Nephron (organoid): ENCODE measurements around the gene CADPS.

Experiments used
- H3K27ac Mint-ChIP-seq, 3 experiments: 2 replicates each; pipeline ENCODE4 v1.8.0; 2020; ENCODE audit warnings: mixed read lengths in 3 of 3, mild to moderate bottlenecking in 2 of 3, moderate library complexity in 1 of 3
- H3K27me3 Mint-ChIP-seq: 2 replicates; pipeline ENCODE4 v1.8.0; 2021; ENCODE audit warnings: low read depth, mild to moderate bottlenecking, moderate library complexity, mixed read lengths
- H3K36me3 Mint-ChIP-seq: 2 replicates; pipeline ENCODE4 v1.8.0; 2020; ENCODE audit warnings: low read depth, mixed read lengths
- H3K4me1 Mint-ChIP-seq: 2 replicates; pipeline ENCODE4 v1.8.0; 2020; ENCODE audit warnings: mixed read lengths
- H3K4me3 Mint-ChIP-seq, 3 experiments: 2 replicates each; pipeline ENCODE4 v1.8.0; 2020; ENCODE audit warnings: mild to moderate bottlenecking in 3 of 3, mixed read lengths in 3 of 3, moderate library complexity in 2 of 3
- H3K9me3 Mint-ChIP-seq: 2 replicates; pipeline ENCODE4 v1.8.0; 2020; ENCODE audit warnings: mixed read lengths
- CTCF ChIP-seq, 3 experiments: fragments of 200-600 bp; sonication (generic); IDR thresholded peaks; one replicate each; pipeline ENCODE4 v1.5.0; 2021; ENCODE audit warnings: antibody characterized with exemption in 3 of 3; ENCODE audit not compliant: unreplicated experiment in 3 of 3

The CADPS gene

GRCh38 chr3:62611541-62612240, 263.5 kb downstream of the CADPS start:
- no peaks in the 10 kb centered on the region for H3K9me3 Mint-ChIP-seq
- H3K27ac Mint-ChIP-seq = no peak overlapping the region
- no peaks in the 10 kb centered on the region for H3K27me3 Mint-ChIP-seq
- TF ChIP-seq CTCF (IDR thresholded peaks at IDR 0.05; ENCODE audit: unreplicated experiment in 3 of 3) = no peak
- H3K4me1 Mint-ChIP-seq = no peaks in the 10 kb centered on the region
- H3K4me3 Mint-ChIP-seq = no peak overlapping the region
- no peaks in the 10 kb centered on the region for H3K36me3 Mint-ChIP-seq

- no peak for TF ChIP-seq CTCF (IDR thresholded peaks at IDR 0.05; ENCODE audit: unreplicated experiment in 3 of 3)
- peaks cover 23% of the 10 kb centered on the region for H3K4me1 Mint-ChIP-seq
- H3K27me3 Mint-ChIP-seq = peaks cover 2% of the 10 kb centered on the region
- no peaks in the 10 kb centered on the region for H3K9me3 Mint-ChIP-seq
- no peak overlapping the region for H3K27ac Mint-ChIP-seq
- H3K36me3 Mint-ChIP-seq = no peaks in the 10 kb centered on the region
- no peak overlapping the region for H3K4me3 Mint-ChIP-seq
Observed at GRCh38 chr3:62607287-62608029, 267.8 kb downstream of the CADPS start.

- Mint-ChIP-seq H3K36me3 (no peaks in the 10 kb centered on the region), H3K9me3 (no peaks in the 10 kb centered on the region), H3K27me3 (peaks cover 11% of the 10 kb centered on the region), H3K27ac (no peak overlapping the region), H3K4me1 (peaks cover 34% of the 10 kb centered on the region), H3K4me3 (no peak overlapping the region)
- no peak for TF ChIP-seq CTCF (IDR thresholded peaks at IDR 0.05; ENCODE audit: unreplicated experiment in 3 of 3)
Observed at GRCh38 chr3:62605413-62606068, 269.7 kb downstream of the CADPS start.

GRCh38 chr3:62604751-62605351, 270.4 kb downstream of the CADPS start:
- Mint-ChIP-seq H3K36me3 (no peaks in the 10 kb centered on the region), H3K27me3 (peaks cover 11% of the 10 kb centered on the region), H3K27ac (no peak overlapping the region), H3K9me3 (no peaks in the 10 kb centered on the region), H3K4me1 (peaks cover 34% of the 10 kb centered on the region), H3K4me3 (no peak overlapping the region)
- no peak for TF ChIP-seq CTCF (IDR thresholded peaks at IDR 0.05; ENCODE audit: unreplicated experiment in 3 of 3)

- Mint-ChIP-seq H3K9me3 (no peaks in the 10 kb centered on the region), H3K36me3 (no peaks in the 10 kb centered on the region), H3K27me3 (peaks cover 11% of the 10 kb centered on the region), H3K27ac (no peak overlapping the region), H3K4me3 (no peak overlapping the region), H3K4me1 (peaks cover 34% of the 10 kb centered on the region)
- no peak for TF ChIP-seq CTCF (IDR thresholded peaks at IDR 0.05; ENCODE audit: unreplicated experiment in 3 of 3)
Observed at GRCh38 chr3:62604298-62604697, 270.9 kb downstream of the CADPS start.
